ENCODE data around the gene ZNF835.

DNA sequence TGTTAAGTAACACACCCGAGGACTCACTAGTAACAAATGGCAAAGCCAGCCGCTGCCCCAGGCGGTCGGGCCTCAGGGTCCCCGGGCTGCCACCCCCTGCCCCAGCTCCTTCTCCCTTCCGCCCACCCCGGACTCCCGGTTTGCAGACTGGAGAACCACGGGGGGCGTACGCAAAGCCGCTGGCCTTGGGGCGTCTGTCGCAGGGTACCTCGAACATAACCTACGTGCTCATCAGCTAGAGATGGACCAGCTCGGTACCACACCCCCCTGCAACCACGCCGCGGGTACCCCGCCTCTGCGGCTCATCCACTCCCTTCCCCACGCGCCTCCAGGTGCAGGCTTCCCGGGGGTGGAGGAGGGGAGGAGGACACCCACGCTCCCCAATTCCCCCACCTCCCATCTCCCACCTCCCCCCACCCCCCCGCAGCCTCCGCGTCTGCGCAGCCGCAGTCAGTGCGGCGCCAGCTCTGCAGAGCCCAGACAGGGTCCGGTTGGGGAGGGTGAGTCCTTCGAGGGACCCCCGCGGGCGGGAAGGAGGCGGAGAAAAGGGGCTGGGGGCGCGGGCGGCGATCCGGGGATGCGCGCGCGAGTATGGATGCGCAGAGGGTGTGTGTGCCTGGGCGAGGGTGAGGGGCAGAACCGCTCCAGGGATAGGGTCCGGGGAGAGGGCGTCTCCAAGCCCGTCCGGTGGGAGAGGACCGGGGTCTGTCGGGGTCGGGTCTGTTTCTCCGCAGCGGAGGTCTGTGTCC is 28.7 kb downstream of the ZNF835 start, which contains the start of gene SMIM17:
- TF ChIP-seq CTCF (IDR thresholded peaks at IDR 0.05; ENCODE audit: low read length): no peak
- no peak for TF ChIP-seq EZH2 (IDR thresholded peaks at IDR 0.05; ENCODE audit: borderline replicate concordance, low read length)
